Subcutaneous adipose tissue (tissue), 4 donors: Measurements from ENCODE around the gene NCOA7. TPM values are rescaled to one million over a fixed set of nuclear protein-coding genes. Genes with fewer than 3 reads are reported as not detected.

Source experiments
- CTCF ChIP-seq: fragments of 450-650 bp; IDR thresholded peaks from one replicate; pipeline ENCODE4 v1.5.1; 2016; ENCODE audit warnings: low read depth, mild to moderate bottlenecking, control low read depth, antibody characterized with exemption, moderate library complexity
- total RNA-seq, 4 donors: library from RNA; depleted of rRNA; stranded (reverse); fragments of >200 nt; gene quantifications; one replicate each; pipeline ENCODE4 v1.1.0, GENCODE V29; 2016

The NCOA7 gene, protein sequence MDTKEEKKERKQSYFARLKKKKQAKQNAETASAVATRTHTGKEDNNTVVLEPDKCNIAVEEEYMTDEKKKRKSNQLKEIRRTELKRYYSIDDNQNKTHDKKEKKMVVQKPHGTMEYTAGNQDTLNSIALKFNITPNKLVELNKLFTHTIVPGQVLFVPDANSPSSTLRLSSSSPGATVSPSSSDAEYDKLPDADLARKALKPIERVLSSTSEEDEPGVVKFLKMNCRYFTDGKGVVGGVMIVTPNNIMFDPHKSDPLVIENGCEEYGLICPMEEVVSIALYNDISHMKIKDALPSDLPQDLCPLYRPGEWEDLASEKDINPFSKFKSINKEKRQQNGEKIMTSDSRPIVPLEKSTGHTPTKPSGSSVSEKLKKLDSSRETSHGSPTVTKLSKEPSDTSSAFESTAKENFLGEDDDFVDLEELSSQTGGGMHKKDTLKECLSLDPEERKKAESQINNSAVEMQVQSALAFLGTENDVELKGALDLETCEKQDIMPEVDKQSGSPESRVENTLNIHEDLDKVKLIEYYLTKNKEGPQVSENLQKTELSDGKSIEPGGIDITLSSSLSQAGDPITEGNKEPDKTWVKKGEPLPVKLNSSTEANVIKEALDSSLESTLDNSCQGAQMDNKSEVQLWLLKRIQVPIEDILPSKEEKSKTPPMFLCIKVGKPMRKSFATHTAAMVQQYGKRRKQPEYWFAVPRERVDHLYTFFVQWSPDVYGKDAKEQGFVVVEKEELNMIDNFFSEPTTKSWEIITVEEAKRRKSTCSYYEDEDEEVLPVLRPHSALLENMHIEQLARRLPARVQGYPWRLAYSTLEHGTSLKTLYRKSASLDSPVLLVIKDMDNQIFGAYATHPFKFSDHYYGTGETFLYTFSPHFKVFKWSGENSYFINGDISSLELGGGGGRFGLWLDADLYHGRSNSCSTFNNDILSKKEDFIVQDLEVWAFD
- 10 to 100 TPM; 59.9 to 71.9 (median 62.2) TPM for total RNA-seq

DNA sequence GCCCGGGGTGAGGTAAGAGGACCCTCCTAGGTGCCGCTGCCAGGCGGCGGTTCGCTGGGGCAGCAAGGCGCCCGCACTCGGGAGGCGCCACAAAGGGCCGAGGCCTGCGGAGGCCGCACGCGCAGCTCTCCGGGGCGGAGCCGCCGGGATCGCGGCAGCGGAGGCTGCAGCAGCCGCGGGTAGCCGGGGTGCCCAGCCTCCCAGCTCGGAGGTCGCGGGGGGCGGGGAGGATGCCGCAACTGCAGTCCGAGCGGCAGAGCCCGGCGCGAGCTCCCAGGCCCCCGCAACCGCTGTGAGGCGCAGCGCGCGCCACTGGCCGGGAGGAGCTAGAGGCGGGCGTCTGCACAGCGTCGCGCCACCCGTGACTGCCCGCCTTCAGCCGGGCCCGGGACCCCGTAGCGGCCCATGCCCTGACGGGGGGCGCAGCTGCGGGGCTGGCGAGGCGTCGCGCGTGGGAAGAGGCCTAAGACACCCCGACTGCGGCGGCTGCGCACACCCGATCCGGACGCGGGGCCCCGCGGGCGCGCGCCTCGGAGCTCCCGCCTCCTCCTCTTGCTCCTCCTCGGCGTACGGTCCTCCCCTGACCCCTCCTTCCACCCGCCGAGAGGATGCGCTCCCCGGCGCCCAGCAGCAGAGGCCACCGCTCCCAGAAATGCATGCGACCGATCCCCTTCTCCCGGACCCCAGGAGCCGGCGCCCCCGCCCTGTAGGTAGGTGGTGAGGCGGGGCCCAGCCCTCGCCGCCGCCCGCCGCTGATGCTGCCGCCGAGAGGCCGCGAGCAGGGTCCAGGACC lies at the start of gene NCOA7:
TSS of gene NCOA7 (plus strand) at position 603 of the 793 bp plus-strand sequence. CDS start 24,395 bp downstream, outside the sequence.
- no peak for TF ChIP-seq CTCF

- no peak for TF ChIP-seq CTCF
Measured at GRCh38 chr6:125741336-125741735, 49.4 kb upstream of the NCOA7 start.

DNA sequence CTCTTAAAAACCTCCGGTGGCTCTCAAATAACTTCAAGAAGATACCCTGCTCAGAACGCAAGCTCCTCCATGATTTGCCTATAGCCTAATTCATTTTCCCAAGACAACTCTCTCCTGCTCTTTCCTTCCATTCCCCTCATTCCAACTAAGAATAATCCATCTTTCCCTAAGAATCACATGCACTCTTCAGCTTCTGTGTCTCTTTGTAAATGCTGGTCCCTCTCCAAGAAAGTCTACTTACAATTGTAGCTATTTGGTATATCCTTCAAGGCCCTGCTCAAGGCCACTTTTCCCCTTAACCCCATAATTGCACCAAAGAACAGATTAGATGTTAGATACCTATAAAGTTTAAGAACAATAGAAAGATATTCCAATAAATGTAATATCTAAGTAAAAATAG lies 48.7 kb upstream of the NCOA7 start:
- TF ChIP-seq CTCF: no peak

DNA sequence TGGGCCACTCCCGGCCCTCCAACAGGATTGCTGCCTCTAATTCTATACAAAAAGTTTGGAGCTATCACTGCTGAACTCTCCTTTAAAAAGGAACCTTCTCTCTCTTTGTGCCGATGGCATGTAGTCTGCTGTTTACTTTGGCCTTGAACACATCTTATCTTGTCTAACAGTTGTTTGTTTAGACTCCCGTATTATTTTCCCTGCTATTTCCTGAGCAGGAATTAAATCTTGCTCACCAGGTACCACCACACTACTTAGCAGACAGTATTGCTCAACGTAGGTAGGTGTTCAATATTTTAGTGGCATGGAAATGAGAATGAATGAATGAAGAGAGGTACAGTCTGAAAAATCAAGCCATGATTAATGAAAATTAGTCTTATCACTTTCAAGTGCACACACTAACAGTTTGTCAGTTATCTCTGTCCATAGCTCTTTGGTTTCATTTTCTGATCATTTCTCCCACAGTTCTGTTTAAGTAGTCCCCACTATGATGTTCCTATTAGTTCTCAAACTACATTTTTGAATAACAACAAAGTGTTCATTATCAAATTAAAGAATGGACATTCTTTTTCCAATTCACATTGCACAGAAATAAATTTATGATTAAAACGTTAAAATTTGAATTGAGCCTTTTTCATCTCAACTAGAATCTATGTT lies 48.2 kb upstream of the NCOA7 start:
- TF ChIP-seq CTCF: no peak

DNA sequence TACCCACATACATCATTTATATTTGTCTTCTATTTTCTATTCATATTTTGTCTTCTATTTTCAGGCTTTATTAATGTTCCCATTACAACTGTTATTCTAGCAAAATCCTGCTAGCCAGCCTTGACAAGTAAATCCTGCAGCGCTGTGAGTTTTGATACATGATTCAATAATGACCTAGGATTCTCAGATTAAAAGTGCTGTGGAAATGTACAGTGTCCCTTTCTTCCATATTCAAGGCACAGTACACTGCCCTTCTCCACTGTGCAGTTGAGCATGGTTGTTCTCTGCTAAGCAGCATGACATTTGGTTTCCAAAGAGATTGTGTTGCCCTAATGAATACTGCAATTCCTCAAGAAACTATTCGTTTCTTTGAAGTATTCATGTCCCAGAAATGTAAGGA lies 47.2 kb upstream of the NCOA7 start:
- TF ChIP-seq CTCF: no peak

GRCh38 chr6:125745281-125746018 lies 45.3 kb upstream of the NCOA7 start:
- no peak for TF ChIP-seq CTCF
